Measurements from ENCODE around the gene NOTCH1. TPM values are rescaled to one million over a fixed set of nuclear protein-coding genes. Genes with fewer than 3 reads are reported as not detected.

NOTCH1 gene
- total and polyA plus RNA-seq, 2 of the 13 experiments (the other 11 are each of a cell fraction or from before 2014, with no cell fraction given): 0.09 to 0.35 TPM

GRCh38 chr9:136483589-136484152 lies 62.2 kb downstream of the NOTCH1 start (continued):
- TF ChIP-seq ZUFSP (CRISPR knock-in tag; IDR thresholded peaks at IDR 0.05; ENCODE audit: borderline replicate concordance): no peak
- no peak for TF ChIP-seq RCOR2 (CRISPR knock-in tag; IDR thresholded peaks at IDR 0.05)
- TF ChIP-seq ZBTB38 (CRISPR knock-in tag; IDR thresholded peaks at IDR 0.05): no peak
- TF ChIP-seq HINFP (CRISPR knock-in tag; IDR thresholded peaks at IDR 0.05; ENCODE audit: low read depth): no peak
- TF ChIP-seq PHB2 (IDR thresholded peaks at IDR 0.05; ENCODE audit: partially characterized antibody): no peak
- no peak for TF ChIP-seq ARID2 (CRISPR knock-in tag; IDR thresholded peaks at IDR 0.05; ENCODE audit: borderline replicate concordance)
- 0 out of 2 replicates have a peak, but pooled peaks have one; percentile 17 for TF ChIP-seq ZNF136 (CRISPR knock-in tag; IDR thresholded peaks at IDR 0.05; ENCODE audit: low read depth)
- TF ChIP-seq PLRG1 (conservative IDR thresholded peaks at IDR 0.05): no peak
- TF ChIP-seq ERF (CRISPR knock-in tag; IDR thresholded peaks at IDR 0.05): peak; percentile 61
- peak; percentile 29; the same call in 1 of the 2 replicates for TF ChIP-seq ZNF891 (CRISPR knock-in tag; IDR thresholded peaks at IDR 0.05)
- no peak for TF ChIP-seq MIER3 (CRISPR knock-in tag; IDR thresholded peaks at IDR 0.05; ENCODE audit: borderline replicate concordance)
- no peak for TF ChIP-seq ZNF691 (CRISPR knock-in tag; IDR thresholded peaks at IDR 0.05; ENCODE audit: borderline replicate concordance, low read depth)
- TF ChIP-seq HNF1B (CRISPR knock-in tag; IDR thresholded peaks at IDR 0.05): 0 out of 2 replicates have a peak, but pooled peaks have one; percentile 63
- no peak for TF ChIP-seq ZNF550 (CRISPR knock-in tag; IDR thresholded peaks at IDR 0.05; ENCODE audit: borderline replicate concordance)
- no peak for TF ChIP-seq HOXA3 (CRISPR knock-in tag; IDR thresholded peaks at IDR 0.05)
- no peak for TF ChIP-seq SMAD1 (CRISPR knock-in tag; IDR thresholded peaks at IDR 0.05; ENCODE audit: borderline replicate concordance, low read depth)
- TF ChIP-seq ZNF724P (CRISPR knock-in tag; IDR thresholded peaks at IDR 0.05; ENCODE audit: borderline replicate concordance): peak; percentile 81; the same call in 1 of the 2 replicates
- no peak for TF ChIP-seq E2F2 (CRISPR knock-in tag; IDR thresholded peaks at IDR 0.05; ENCODE audit: borderline replicate concordance)
- TF ChIP-seq CTCF (CRISPR knock-in tag; IDR thresholded peaks at IDR 0.05): no peak
- no peak for TF ChIP-seq ZNF672 (CRISPR knock-in tag; IDR thresholded peaks at IDR 0.05)
